Vagina (tissue), 2 donors: ENCODE data around the gene SLC6A3. TPM values are rescaled to one million over a fixed set of nuclear protein-coding genes. Genes with fewer than 3 reads are reported as not detected.

Experiments
- DNase-seq, 2 donors: peaks; one replicate each; pipeline ENCODE4 v3.0.0-alpha.2; 2017; ENCODE audit errors: extremely low spot score in 2 of 2
- H3K27ac ChIP-seq: fragments of 200-600 bp; sonication (generic); one replicate; pipeline ENCODE4 v1.5.1; 2019
- H3K27me3 ChIP-seq: fragments of 200-600 bp; sonication (generic); one replicate; pipeline ENCODE4 v1.5.1; 2019
- H3K36me3 ChIP-seq, 2 donors: fragments of 200-600 bp; sonication (generic); one replicate each; pipeline ENCODE4 v1.5.1; 2017 to 2019
- H3K4me1 ChIP-seq: fragments of 200-600 bp; sonication (generic); one replicate; pipeline ENCODE4 v1.5.1; 2019
- H3K4me3 ChIP-seq, 2 donors: fragments of 200-600 bp; sonication (generic); 1 replicate in 1 of 2; 2 replicates in 1 of 2; pipeline ENCODE4 v1.5.1; 2016 to 2019
- H3K9me3 ChIP-seq: fragments of 200-600 bp; sonication (generic); one replicate; pipeline ENCODE4 v1.5.1; 2019
- POLR2A ChIP-seq, 2 donors: fragments of 450-650 bp; IDR thresholded peaks; one replicate each; pipeline ENCODE4 v1.6.1; 2017; ENCODE audit warnings: antibody characterized with exemption in 2 of 2, mild to moderate bottlenecking in 2 of 2, moderate library complexity in 2 of 2
- POLR2AphosphoS5 ChIP-seq, 2 donors: sonication (generic); formaldehyde crosslinking; IDR thresholded peaks; one replicate each; pipeline ENCODE4 v1.9.0; 2017; ENCODE audit warnings: antibody characterized with exemption in 2 of 2, mild to moderate bottlenecking in 2 of 2, low read depth in 1 of 2; ENCODE audit not compliant: insufficient read depth in 1 of 2
- intact Hi-C: fragments of 100-400 bp; cut with DNase I; formaldehyde crosslinking; loops from one replicate; pipeline ENCODE4 v1.15.1; 2023
- total RNA-seq: library from RNA; depleted of rRNA; stranded (reverse); fragments of >200 nt; gene quantifications from one replicate; pipeline ENCODE4 v1.2.3, GENCODE V29; 2016
- TF ChIP-seq, protein P1 (sequence below), 3 experiments: fragments of 450-650 bp in 2 of 3; fragments of 200-600 bp in 1 of 3; sonication (generic) in 1 of 3; IDR thresholded peaks; one replicate each; pipeline ENCODE4 v1.5.1; 2017 to 2019; ENCODE audit warnings: antibody characterized with exemption in 3 of 3, mild to moderate bottlenecking in 2 of 3, moderate library complexity in 2 of 3

Gene SLC6A3
- total RNA-seq, 1 donor from 2014 or later, result 0.49 TPM

DNA sequence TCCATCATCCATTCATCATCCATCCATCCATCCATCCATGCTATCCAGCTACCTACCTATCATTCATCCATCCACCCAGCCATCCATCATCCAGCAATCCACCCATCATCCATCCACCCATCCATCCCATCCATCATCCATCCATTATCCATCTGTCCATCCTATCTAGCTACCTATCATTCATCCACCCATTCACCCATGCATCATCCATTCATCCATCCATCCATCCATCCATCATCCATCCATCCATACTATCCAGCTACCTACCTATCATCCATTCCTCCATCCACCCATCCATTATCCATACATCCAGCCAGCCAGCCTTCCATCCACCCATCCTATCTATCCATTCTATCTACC lies 26.3 kb downstream of the SLC6A3 start:
- H3K9me3 ChIP-seq, result no peaks in the 10 kb centered on the region
- TF ChIP-seq POLR2AphosphoS5 (IDR thresholded peaks at IDR 0.05; ENCODE audit: insufficient read depth in 1 of 2, low read depth in 1 of 2) (no peak), POLR2A (IDR thresholded peaks at IDR 0.05) (no peak)
- intact Hi-C loops, result no loop called here
- DNase-seq, result no peak
- H3K27ac ChIP-seq, result no peak overlapping the region
- no peaks in the 10 kb centered on the region for H3K36me3 ChIP-seq
- no peak overlapping the region for H3K4me3 ChIP-seq
- no peaks in the 10 kb centered on the region for H3K27me3 ChIP-seq
- H3K4me1 ChIP-seq, result no peaks in the 10 kb centered on the region

DNA sequence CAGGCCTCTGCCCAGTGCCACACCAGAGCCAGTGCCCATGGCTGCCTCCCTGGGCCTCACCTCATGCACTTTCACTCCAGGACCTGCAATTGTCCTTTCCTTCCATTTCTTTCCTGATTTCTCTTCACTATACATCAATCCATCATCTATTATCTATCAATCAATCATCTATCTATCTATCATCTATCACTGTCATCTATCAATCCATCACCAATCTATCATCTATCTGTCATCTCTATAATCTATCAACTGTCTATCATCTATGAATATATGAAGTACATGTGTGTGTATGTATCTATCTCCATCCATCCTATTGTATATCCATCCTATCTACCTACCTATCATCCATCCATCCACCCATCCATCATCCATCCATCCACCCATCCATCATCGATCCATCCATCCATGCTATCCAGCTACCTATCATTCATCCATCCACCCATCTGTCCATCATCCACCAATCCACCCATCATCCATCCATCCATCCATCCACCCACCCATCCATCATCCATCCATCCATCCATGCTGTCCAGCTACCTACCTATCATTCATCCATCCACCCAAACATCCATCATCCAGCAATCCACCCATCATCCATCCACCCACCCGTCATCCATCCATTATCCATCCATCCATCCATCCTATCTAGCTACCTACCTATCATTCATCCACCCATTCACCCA lies 26.9 kb downstream of the SLC6A3 start:
- Histone ChIP-seq H3K4me3 (no peak overlapping the region), H3K9me3 (no peaks in the 10 kb centered on the region), H3K4me1 (no peaks in the 10 kb centered on the region), H3K27ac (no peak overlapping the region), H3K36me3 (no peaks in the 10 kb centered on the region), H3K27me3 (no peaks in the 10 kb centered on the region)
- intact Hi-C loops, result no loop called here
- no peak for DNase-seq
- TF ChIP-seq POLR2A (IDR thresholded peaks at IDR 0.05) (no peak), POLR2AphosphoS5 (IDR thresholded peaks at IDR 0.05; ENCODE audit: insufficient read depth in 1 of 2, low read depth in 1 of 2) (no peak)
- TF ChIP-seq, protein P1, sequence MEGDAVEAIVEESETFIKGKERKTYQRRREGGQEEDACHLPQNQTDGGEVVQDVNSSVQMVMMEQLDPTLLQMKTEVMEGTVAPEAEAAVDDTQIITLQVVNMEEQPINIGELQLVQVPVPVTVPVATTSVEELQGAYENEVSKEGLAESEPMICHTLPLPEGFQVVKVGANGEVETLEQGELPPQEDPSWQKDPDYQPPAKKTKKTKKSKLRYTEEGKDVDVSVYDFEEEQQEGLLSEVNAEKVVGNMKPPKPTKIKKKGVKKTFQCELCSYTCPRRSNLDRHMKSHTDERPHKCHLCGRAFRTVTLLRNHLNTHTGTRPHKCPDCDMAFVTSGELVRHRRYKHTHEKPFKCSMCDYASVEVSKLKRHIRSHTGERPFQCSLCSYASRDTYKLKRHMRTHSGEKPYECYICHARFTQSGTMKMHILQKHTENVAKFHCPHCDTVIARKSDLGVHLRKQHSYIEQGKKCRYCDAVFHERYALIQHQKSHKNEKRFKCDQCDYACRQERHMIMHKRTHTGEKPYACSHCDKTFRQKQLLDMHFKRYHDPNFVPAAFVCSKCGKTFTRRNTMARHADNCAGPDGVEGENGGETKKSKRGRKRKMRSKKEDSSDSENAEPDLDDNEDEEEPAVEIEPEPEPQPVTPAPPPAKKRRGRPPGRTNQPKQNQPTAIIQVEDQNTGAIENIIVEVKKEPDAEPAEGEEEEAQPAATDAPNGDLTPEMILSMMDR (IDR thresholded peaks at IDR 0.05), result no peak

DNA sequence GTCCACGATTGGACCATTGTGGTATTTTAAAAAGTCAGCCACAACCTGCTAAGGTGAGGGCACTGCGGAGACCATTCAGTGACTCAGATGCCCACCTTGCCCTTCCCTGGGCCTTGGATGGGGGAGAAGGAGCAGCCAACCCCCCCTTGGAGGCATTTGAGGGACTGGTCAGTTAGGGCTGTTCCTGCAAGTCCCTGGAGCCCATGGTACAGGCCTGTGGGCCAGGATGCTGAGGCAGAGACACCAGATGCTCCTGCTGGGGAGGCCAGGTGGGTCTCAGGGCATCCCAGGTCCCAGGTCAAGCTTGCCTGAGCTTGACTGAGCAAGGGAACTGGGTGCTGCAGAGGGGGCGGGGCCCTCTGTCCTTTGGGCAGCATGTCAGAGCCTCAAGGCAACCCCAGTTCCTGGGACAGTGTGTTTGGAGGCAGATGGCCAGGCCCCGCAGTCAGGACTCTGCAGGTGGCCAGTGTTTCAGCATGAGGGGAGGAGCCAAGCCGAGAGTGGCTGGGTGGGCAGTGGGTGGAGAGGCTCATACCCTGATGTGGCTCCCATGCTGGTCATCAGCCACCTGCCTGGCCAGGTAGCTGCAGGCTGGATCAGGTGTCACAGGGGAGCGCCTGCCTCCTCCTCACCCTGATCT lies 27.5 kb downstream of the SLC6A3 start:
- intact Hi-C loops, result no loop called here

DNA sequence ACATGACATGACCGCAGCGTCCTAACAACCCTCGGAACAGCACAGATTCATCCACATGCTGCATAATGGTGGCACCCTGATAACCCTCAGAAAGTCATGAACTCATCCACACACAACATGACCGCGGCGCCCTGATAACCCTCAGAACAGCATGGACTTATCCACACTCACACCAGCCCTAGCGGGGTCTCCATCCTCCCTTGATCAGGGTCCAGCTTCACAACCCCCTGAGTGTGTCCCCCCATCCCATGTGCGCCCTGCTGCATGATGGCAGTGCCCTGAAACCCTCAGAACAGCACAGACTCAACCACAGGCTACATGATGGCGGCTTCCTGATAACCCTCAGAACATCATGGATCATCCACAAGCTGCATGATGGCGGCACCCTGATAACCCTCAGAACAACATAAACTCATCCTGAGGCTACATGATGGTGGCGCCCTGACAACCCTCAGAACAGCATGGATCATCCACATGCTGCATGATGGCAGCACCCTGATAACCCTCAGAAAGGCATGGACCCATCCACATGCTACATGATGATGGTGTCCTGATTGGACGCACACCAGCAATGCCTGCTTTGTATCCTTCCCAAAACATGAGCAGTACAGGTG lies 28.3 kb downstream of the SLC6A3 start:
- H3K4me1 ChIP-seq, result no peaks in the 10 kb centered on the region
- TF ChIP-seq POLR2A (IDR thresholded peaks at IDR 0.05), result no peak
- TF ChIP-seq, protein P1 (IDR thresholded peaks at IDR 0.05), result no peak
- no peak for TF ChIP-seq POLR2AphosphoS5 (IDR thresholded peaks at IDR 0.05; ENCODE audit: insufficient read depth in 1 of 2, low read depth in 1 of 2)
- no peaks in the 10 kb centered on the region for H3K27me3 ChIP-seq
- no peak for DNase-seq
- no peaks in the 10 kb centered on the region for H3K36me3 ChIP-seq
- intact Hi-C loops, result no loop called here
- H3K27ac ChIP-seq, result no peak overlapping the region
- no peak overlapping the region for H3K4me3 ChIP-seq
- no peaks in the 10 kb centered on the region for H3K9me3 ChIP-seq

More for the DNA sequence above, 27.5 kb downstream of the SLC6A3 start:
- no peak overlapping the region for H3K27ac ChIP-seq
- TF ChIP-seq POLR2A (IDR thresholded peaks at IDR 0.05) (no peak), POLR2AphosphoS5 (IDR thresholded peaks at IDR 0.05; ENCODE audit: insufficient read depth in 1 of 2, low read depth in 1 of 2) (no peak)
- TF ChIP-seq, protein P1 (IDR thresholded peaks at IDR 0.05), result no peak
- no peaks in the 10 kb centered on the region for H3K9me3 ChIP-seq
- no peaks in the 10 kb centered on the region for H3K27me3 ChIP-seq
- no peaks in the 10 kb centered on the region for H3K4me1 ChIP-seq
- no peak for DNase-seq
- H3K36me3 ChIP-seq, result no peaks in the 10 kb centered on the region
- H3K4me3 ChIP-seq, result no peak overlapping the region

DNA sequence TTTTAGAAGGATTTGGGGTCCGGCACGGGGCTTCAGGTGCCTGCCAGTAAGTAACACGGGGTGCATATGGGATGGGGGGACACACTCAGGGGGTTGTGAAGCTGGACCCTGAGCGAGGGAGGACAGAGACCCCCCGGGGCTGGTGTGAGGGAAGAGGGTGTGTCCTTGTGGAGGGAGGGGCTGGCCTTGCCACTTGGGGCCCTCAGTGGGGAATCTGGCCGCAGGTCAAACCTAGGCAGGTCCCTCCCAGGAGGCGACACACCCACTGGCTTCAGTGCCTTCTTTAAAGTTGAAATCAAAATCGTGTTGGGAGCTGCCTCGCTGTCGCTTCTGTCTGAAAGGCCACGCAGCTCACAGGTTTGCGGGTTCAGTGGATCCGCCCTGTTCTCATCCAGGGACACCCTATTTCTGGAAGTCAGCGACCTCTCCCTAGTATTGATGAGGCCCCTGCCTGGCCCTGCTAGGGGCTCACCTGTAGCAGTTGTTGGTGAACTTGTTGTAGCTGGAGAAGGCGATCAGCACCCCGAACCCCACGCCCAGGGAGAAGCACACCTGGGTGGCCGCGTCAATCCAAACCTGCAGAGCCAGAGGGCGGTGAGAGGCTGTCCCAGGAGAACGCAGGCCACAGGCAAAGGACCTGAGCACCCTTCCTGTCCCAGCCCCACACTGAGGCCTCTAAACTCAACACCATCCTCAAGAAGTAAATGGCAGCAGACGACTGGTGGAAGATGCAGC lies 29.4 kb downstream of the SLC6A3 start:
- Histone ChIP-seq H3K9me3 (no peaks in the 10 kb centered on the region), H3K27me3 (no peaks in the 10 kb centered on the region), H3K36me3 (no peaks in the 10 kb centered on the region), H3K4me1 (no peaks in the 10 kb centered on the region), H3K27ac (no peak overlapping the region), H3K4me3 (no peak overlapping the region)
- intact Hi-C loops, result no loop called here
- no peak for DNase-seq
- TF ChIP-seq, protein P1 (IDR thresholded peaks at IDR 0.05), result no peak
- no peak for TF ChIP-seq POLR2A (IDR thresholded peaks at IDR 0.05)
- no peak for TF ChIP-seq POLR2AphosphoS5 (IDR thresholded peaks at IDR 0.05; ENCODE audit: insufficient read depth in 1 of 2, low read depth in 1 of 2)
